Measurements from ENCODE around the gene TGFBR2.

GRCh38 chr3:30670292-30670691, 63.9 kb downstream of the TGFBR2 start:
- TF ChIP-seq CTCF (IDR thresholded peaks at IDR 0.05): no peak
- TF ChIP-seq POLR2A (IDR thresholded peaks at IDR 0.05): no peak
- no peak for TF ChIP-seq EP300 (IDR thresholded peaks at IDR 0.05)
